Measurements from ENCODE around the gene EBNA1BP2. TPM values are rescaled to one million over a fixed set of nuclear protein-coding genes. Genes with fewer than 3 reads are reported as not detected.
A peak's percentile ranks its signal among the peaks of the same experiment; 100 is the strongest.

The EBNA1BP2 gene
- 10 to 100 TPM; 15.4 to 42.4 (median 29.6) TPM for total RNA-seq

DNA sequence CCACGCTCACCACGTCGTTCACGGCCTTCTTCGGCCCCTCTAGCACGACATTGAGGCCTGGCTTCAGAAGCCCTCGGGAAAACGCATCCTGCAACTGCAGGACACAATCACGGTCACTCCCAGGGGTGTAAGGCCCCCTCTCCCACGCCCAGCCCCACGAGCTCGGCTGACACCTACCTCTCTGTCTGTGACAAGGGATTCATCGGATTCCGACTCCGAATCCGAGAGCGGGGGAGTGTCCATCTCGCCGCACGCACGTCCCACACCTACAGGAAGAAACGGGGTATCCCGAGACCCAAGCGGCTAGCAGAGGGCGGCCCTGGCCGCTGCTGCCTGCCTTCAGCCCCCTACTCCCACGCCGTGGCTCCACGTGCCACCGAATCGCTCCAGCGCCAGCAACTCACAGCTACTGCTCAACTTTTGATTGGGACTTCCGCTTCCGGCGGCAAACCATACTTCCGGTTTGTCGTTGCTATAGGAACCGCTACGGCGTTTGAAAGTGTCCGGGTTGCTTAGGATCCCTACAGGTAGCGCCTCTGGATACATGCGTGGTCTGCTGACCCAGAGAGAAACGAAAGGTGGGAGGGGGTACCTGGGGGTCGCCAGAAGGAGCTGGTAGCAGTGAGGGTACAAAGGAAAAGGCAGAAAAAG, at the start of gene EBNA1BP2, which contains the start of gene CFAP57:
EBNA1BP2 (minus strand) TSS at position 415 of the 651 bp plus-strand sequence; CDS start at position 243, 172 bp downstream.
CFAP57 (plus strand) TSS at position 455 of the 651 bp plus-strand sequence. CDS start 424 bp downstream, outside the sequence.
- H3K9me3 ChIP-seq, result no peaks in the 10 kb centered on the region
- TF ChIP-seq CTCF (IDR thresholded peaks at IDR 0.05) (no peak), POLR2A (IDR thresholded peaks at IDR 0.05) (peak in 1 of 2 donors; percentile 15)
- H3K27me3 ChIP-seq, result no peaks in the 10 kb centered on the region
- intact Hi-C loops (cut with DNase I; ENCODE audit: low total_unique reads), result no loop called here
- peaks cover 0 to 4% of the 10 kb centered on the region in 2 donors for H3K4me1 ChIP-seq
- H3K36me3 ChIP-seq, result no peaks in the 10 kb centered on the region
- peak within 1 kb of the TSS; percentile 74 to 97 for H3K4me3 ChIP-seq
- peak within 1 kb of the TSS in 1 of 2 donors; percentile 73 for H3K27ac ChIP-seq
- DNase-seq, result peak; percentile 90 to 92

- H3K9me3 ChIP-seq, result no peaks in the 10 kb centered on the region
- intact Hi-C loops (cut with DNase I; ENCODE audit: low total_unique reads), result loop anchor here (10.0 kb wide), 1 partner anchor 193 kb away; no protein-coding TSS in a partner anchor
- no peaks in the 10 kb centered on the region for H3K36me3 ChIP-seq
- H3K27me3 ChIP-seq, result no peaks in the 10 kb centered on the region
- no peak overlapping the region for H3K4me3 ChIP-seq
- H3K4me1 ChIP-seq, result no peaks in the 10 kb centered on the region
- DNase-seq, result no peak
- H3K27ac ChIP-seq, result no peak overlapping the region
- TF ChIP-seq POLR2A (IDR thresholded peaks at IDR 0.05) (no peak), CTCF (IDR thresholded peaks at IDR 0.05) (no peak)
Observed at GRCh38 chr1:43221797-43222196, 49.7 kb upstream of the EBNA1BP2 start.

GRCh38 chr1:43220905-43221778, 49.1 kb upstream of the EBNA1BP2 start:
- no peak for DNase-seq
- intact Hi-C loops (cut with DNase I; ENCODE audit: low total_unique reads), result loop anchor here (10.0 kb wide), 1 partner anchor 194 kb away; no protein-coding TSS in a partner anchor
- Histone ChIP-seq H3K27me3 (no peaks in the 10 kb centered on the region), H3K36me3 (no peaks in the 10 kb centered on the region), H3K4me3 (no peak overlapping the region), H3K4me1 (no peaks in the 10 kb centered on the region), H3K27ac (no peak overlapping the region), H3K9me3 (no peaks in the 10 kb centered on the region)
- no peak for TF ChIP-seq POLR2A (IDR thresholded peaks at IDR 0.05)
- TF ChIP-seq CTCF (IDR thresholded peaks at IDR 0.05), result no peak

DNA sequence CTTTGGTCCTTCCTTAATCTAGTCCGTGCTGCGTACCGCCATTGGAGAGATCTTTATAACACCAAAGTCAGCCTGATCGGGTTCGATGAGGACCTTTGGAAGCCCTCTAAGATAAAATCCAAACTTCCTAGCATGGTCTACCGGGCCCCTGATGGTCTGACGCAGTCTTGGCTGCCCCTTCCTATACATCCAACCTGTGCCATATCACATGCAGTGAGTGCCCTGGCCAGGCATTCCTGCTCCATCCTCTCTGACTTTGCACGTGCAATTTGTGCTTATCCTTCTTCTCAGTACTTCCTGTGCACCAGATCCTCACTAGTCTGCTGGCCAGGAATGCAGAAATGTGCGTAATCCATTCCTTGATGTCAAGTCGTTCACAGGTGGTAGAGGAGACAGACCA, 45.7 kb upstream of the EBNA1BP2 start:
- H3K4me3 ChIP-seq, result no peak overlapping the region
- H3K4me1 ChIP-seq, result no peaks in the 10 kb centered on the region
- TF ChIP-seq POLR2A (IDR thresholded peaks at IDR 0.05) (no peak), CTCF (IDR thresholded peaks at IDR 0.05) (no peak)
- no peak for DNase-seq
- H3K9me3 ChIP-seq, result no peaks in the 10 kb centered on the region
- no peaks in the 10 kb centered on the region for H3K36me3 ChIP-seq
- H3K27me3 ChIP-seq, result no peaks in the 10 kb centered on the region
- intact Hi-C loops (cut with DNase I; ENCODE audit: low total_unique reads), result no loop called here
- H3K27ac ChIP-seq, result no peak overlapping the region

All from uterus (tissue), 4 donors.